A673 (cell line): ENCODE results near the gene DNAH9. TPM values are rescaled to one million over a fixed set of nuclear protein-coding genes. Genes with fewer than 3 reads are reported as not detected.

Experiments used
- BruUV-seq: library from RNA; stranded (reverse); fragments of 400-500 nt; replicated peaks from 2 replicates; lab custom pipeline; 2021; lab: Mats Ljungman, UMichigan
- CTCF ChIA-PET: fragments of 300-600 bp; sonication (Branson Sonifier 250); formaldehyde crosslinking; loops from one replicate; lab custom pipeline; 2022; ENCODE audit warnings: antibody characterized with exemption; lab: Charles Lee
- POLR2A ChIA-PET: fragments of 300-600 bp; sonication (Branson Sonifier 250); formaldehyde crosslinking; loops from one replicate; lab custom pipeline; 2022; ENCODE audit warnings: antibody characterized with exemption; ENCODE audit not compliant: low non-redundant PET; lab: Charles Lee
- DNase-seq: peaks from one replicate; pipeline ENCODE4 v3.0.0-alpha.2; 2015; ENCODE audit warnings: low spot score
- H3K27ac ChIP-seq: fragments of 200-600 bp; sonication (generic); 2 replicates; pipeline ENCODE4 v1.5.1; 2016; ENCODE audit warnings: mixed run types, low read depth, mild to moderate bottlenecking, mixed read lengths, antibody characterized with exemption, low read length; ENCODE audit not compliant: poor library complexity, severe bottlenecking
- H3K27me3 ChIP-seq: fragments of 200-600 bp; sonication (generic); replicated peaks from 2 replicates; pipeline ENCODE4 v1.6.1; 2017; ENCODE audit warnings: mixed run types, low read depth, mild to moderate bottlenecking, mixed read lengths, antibody characterized with exemption, low read length; ENCODE audit not compliant: insufficient read depth, poor library complexity
- H3K36me3 ChIP-seq: fragments of 200-600 bp; sonication (generic); 2 replicates; pipeline ENCODE4 v1.6.1; 2016; ENCODE audit warnings: mixed run types, mild to moderate bottlenecking, mixed read lengths, antibody characterized with exemption, low read length; ENCODE audit not compliant: insufficient read depth, poor library complexity, severe bottlenecking
- H3K4me1 ChIP-seq: fragments of 200-600 bp; sonication (generic); 2 replicates; pipeline ENCODE4 v1.6.1; 2017; ENCODE audit warnings: mixed run types, mild to moderate bottlenecking, mixed read lengths, antibody characterized with exemption, low read length; ENCODE audit not compliant: insufficient read depth, poor library complexity, severe bottlenecking
- H3K4me3 ChIP-seq: fragments of 200-600 bp; sonication (generic); 2 replicates; pipeline ENCODE4 v1.5.1; 2016; ENCODE audit warnings: low read depth, mixed run types, mild to moderate bottlenecking, mixed read lengths, low read length; ENCODE audit not compliant: poor library complexity, severe bottlenecking
- H3K9me3 ChIP-seq: fragments of 200-600 bp; sonication (generic); 2 replicates; pipeline ENCODE4 v1.6.1; 2016; ENCODE audit warnings: mixed run types, low read depth, mild to moderate bottlenecking, mixed read lengths, antibody characterized with exemption, low read length; ENCODE audit not compliant: poor library complexity, severe bottlenecking
- EZH2 ChIP-seq: fragments of 200-600 bp; sonication (generic); IDR thresholded peaks from 2 replicates; pipeline ENCODE4 v1.6.1; 2017; ENCODE audit warnings: borderline replicate concordance, low read depth, mild to moderate bottlenecking, mixed read lengths, antibody characterized with exemption, low read length; ENCODE audit not compliant: poor library complexity, severe bottlenecking
- intact Hi-C: fragments of 100-400 bp; cut with micrococcal nuclease; formaldehyde crosslinking; loops from one replicate; pipeline ENCODE4 v1.10.0; 2022; ENCODE audit not compliant: unreplicated experiment
- total RNA-seq: library from RNA; stranded (reverse); gene quantifications from 2 replicates; pipeline ENCODE4 v1.2.3, GENCODE V29; 2021
- TF ChIP-seq, protein P1 (sequence below): fragments of 300-800, 200-600 bp; sonication (generic); conservative IDR thresholded peaks from 2 replicates; pipeline ENCODE4 v1.5.1; 2017; ENCODE audit warnings: low read depth, mild to moderate bottlenecking, antibody characterized with exemption, low read length, moderate library complexity, mixed read lengths

DNAH9 gene
- total RNA-seq, 1 experiment from 2014 or later = 6.6 TPM

- Histone ChIP-seq H3K9me3 (no peaks in the 10 kb centered on the region), H3K36me3 (no peaks in the 10 kb centered on the region), H3K27me3 (no peaks in the 10 kb centered on the region), H3K27ac (no peak overlapping the region), H3K4me3 (no peak overlapping the region), H3K4me1 (peaks cover 25% of the 10 kb centered on the region)
- no peak for DNase-seq
- intact Hi-C loops = no loop called here
- BruUV-seq = no TSS peak
- ChIA-PET CTCF (interaction anchor here (0.6 kb wide), 1 partner anchor 10 kb away, joined by 4 read pairs; no protein-coding TSS in a partner anchor), POLR2A (no interaction called here)
- no peak for TF ChIP-seq EZH2
- TF ChIP-seq, protein P1, sequence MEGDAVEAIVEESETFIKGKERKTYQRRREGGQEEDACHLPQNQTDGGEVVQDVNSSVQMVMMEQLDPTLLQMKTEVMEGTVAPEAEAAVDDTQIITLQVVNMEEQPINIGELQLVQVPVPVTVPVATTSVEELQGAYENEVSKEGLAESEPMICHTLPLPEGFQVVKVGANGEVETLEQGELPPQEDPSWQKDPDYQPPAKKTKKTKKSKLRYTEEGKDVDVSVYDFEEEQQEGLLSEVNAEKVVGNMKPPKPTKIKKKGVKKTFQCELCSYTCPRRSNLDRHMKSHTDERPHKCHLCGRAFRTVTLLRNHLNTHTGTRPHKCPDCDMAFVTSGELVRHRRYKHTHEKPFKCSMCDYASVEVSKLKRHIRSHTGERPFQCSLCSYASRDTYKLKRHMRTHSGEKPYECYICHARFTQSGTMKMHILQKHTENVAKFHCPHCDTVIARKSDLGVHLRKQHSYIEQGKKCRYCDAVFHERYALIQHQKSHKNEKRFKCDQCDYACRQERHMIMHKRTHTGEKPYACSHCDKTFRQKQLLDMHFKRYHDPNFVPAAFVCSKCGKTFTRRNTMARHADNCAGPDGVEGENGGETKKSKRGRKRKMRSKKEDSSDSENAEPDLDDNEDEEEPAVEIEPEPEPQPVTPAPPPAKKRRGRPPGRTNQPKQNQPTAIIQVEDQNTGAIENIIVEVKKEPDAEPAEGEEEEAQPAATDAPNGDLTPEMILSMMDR = no peak
Measured at GRCh38 chr17:11554542-11554941, 43.7 kb upstream of the DNAH9 start.

DNA sequence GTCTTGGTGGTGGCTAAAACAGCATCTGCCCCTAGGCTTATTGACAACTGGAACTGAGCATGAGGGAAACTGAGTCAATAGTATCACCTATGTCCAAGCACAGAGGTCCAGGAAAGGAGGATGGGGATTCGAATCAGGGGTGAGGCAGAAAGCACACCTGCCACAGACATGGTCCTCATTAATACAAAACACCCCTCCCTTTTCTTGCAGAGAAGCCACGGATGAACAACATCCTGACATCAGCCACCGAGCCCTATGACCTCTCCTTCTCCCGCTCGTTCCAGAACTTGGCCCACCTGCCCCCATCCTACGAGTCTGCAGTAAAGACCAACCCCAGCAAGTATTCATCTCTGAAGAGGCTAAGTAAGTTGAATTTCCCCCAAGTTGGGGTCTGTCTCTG, 42.7 kb upstream of the DNAH9 start:
- intact Hi-C loops = no loop called here
- Histone ChIP-seq H3K27me3 (no peaks in the 10 kb centered on the region), H3K36me3 (no peaks in the 10 kb centered on the region), H3K4me1 (peaks cover 25% of the 10 kb centered on the region), H3K4me3 (no peak overlapping the region), H3K9me3 (no peaks in the 10 kb centered on the region), H3K27ac (no peak overlapping the region)
- ChIA-PET CTCF (no interaction called here), POLR2A (no interaction called here)
- no peak for TF ChIP-seq EZH2
- TF ChIP-seq, protein P1 = no peak
- no TSS peak for BruUV-seq
- DNase-seq = no peak

DNA sequence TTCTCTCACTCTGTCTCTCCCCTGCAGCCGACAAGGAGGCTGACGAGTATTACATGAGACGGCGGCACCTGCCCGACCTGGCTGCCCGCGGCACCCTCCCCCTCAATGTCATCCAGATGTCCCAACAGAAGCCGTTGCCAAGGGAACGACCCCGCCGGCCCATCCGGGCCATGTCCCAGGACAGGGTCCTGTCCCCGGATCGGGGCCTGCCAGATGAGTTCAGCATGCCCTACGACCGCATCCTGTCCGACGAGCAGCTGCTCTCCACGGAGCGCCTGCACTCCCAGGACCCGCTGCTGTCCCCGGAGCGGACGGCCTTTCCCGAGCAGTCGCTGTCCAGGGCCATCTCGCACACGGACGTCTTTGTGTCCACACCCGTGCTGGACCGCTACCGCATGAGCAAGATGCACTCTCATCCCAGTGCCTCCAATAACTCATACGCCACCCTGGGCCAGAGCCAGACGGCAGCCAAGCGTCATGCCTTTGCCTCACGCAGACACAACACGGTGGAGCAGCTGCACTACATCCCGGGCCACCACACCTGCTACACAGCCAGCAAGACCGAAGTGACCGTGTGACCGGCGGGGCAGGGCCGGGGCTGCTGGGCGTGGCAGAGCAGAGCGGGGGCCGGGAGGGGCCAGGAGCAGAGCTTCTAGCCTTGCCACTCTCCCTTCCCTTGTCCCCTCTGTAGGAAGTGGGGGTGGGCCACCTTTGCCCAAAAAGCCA, 40.4 kb upstream of the DNAH9 start:
- Histone ChIP-seq H3K4me3 (no peak overlapping the region), H3K36me3 (no peaks in the 10 kb centered on the region), H3K9me3 (no peaks in the 10 kb centered on the region), H3K27me3 (no peaks in the 10 kb centered on the region), H3K27ac (no peak overlapping the region), H3K4me1 (peaks cover 1% of the 10 kb centered on the region)
- DNase-seq = no peak
- ChIA-PET POLR2A (no interaction called here), CTCF (no interaction called here)
- BruUV-seq = no TSS peak
- TF ChIP-seq EZH2 = no peak
- intact Hi-C loops = no loop called here

DNA sequence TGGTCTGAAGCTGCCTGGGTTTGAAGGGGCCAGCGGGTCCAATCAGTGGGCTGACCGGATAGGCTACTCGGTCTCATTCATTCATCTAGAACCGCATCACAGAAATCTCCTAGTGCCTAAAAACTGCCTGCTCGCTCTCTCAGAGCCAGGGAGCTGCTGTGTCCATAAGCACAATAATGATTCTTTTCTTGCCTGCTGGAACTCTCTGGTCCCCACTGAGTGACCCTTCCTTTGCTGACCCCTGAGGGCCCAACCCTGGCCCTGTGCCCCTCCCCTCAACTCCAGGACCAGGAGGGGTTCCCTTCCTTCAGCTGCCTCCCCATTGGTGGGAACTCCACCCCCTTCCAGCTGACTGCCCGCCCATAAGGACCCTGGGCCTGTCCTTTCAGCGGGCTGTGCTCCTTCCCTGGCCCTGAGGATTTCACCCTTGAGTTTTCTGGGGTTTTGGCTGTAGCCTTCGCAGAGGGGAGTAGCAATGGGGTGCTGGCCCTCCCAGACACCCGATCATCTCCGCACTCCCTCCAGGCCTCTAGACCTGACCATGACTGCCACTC, 39.5 kb upstream of the DNAH9 start:
- TF ChIP-seq, protein P1 = no peak
- no peaks in the 10 kb centered on the region for H3K27me3 ChIP-seq
- no peaks in the 10 kb centered on the region for H3K36me3 ChIP-seq
- no peak overlapping the region for H3K4me3 ChIP-seq
- intact Hi-C loops = no loop called here
- DNase-seq = no peak
- CTCF ChIA-PET = no interaction called here
- no TSS peak for BruUV-seq
- H3K4me1 ChIP-seq = no peaks in the 10 kb centered on the region
- no peak overlapping the region for H3K27ac ChIP-seq
- POLR2A ChIA-PET = no interaction called here
- no peaks in the 10 kb centered on the region for H3K9me3 ChIP-seq
